ENCODE data around the gene SP9.

GRCh38 chr2:174383796-174384195 lies 49.0 kb downstream of the SP9 start:
- no peak for TF ChIP-seq CTCF (IDR thresholded peaks at IDR 0.05)
- no peak for TF ChIP-seq POLR2A (IDR thresholded peaks at IDR 0.05)

All from right lobe of liver (tissue), 4 donors.